Left colon (tissue), 2 donors: ENCODE results near the gene HMBS. TPM values are rescaled to one million over a fixed set of nuclear protein-coding genes. Genes with fewer than 3 reads are reported as not detected.
"Not testable (repeated sequence)": the region's sequence is repeated elsewhere in the genome, so short reads cannot be mapped to it uniquely, and the experiment has no call there.

Experiments used
- ATAC-seq: fragments of 200-7000 bp; cut with Tn5 transposase; one replicate; pipeline ENCODE4 v1.9.1; 2020; ENCODE audit warnings: mild to moderate bottlenecking, moderate library complexity
- DNase-seq, 2 donors: peaks; one replicate each; pipeline ENCODE4 v3.0.0-alpha.2; 2020
- intact Hi-C, 2 donors: fragments of 100-400 bp; cut with DNase I in 1 of 2; cut with micrococcal nuclease in 1 of 2; formaldehyde crosslinking; loops; one replicate each; pipeline versions ENCODE4 v1.11.2 to v1.14.0; 2022; cut with DNase I, micrococcal nuclease
- total RNA-seq, 2 donors: library from RNA; stranded (reverse); fragmentation: NEBNext Ultra II Directional; extraction: Animal tissue kit (Norgen Biotek cat#: 25700); gene quantifications; one replicate each; pipeline ENCODE4 v1.2.1, GENCODE V29; 2021
- donor health status: DM: no; HTN: no; CAD: no.
- donor health status: DM: yes; HTN: yes; CAD: no.

The HMBS gene
- total RNA-seq, 2 donors from 2014 or later: 16.1 to 26.1 TPM

DNA sequence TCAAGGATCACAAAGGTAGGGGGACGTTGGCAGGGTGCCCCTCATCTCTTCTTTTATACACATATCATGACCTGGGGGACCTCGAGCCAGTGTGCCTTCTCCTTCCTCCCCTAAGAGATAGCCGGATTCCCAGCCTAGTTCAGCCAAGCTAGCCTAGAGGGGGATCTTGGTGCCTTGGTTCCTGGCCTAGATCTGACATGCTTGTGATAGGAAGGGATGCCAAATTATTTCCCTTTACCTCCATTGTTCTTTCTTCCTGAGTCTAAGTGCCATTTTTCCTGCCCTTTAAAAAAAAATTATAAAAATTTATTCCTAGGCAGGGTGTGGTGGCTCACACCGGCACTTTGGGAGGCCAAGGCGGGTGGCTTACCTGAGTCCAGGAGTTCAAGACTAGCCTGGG lies 29.7 kb downstream of the HMBS start:
- DNase-seq (no peak), ATAC-seq (no peak)
- intact Hi-C loops: no loop called here

DNA sequence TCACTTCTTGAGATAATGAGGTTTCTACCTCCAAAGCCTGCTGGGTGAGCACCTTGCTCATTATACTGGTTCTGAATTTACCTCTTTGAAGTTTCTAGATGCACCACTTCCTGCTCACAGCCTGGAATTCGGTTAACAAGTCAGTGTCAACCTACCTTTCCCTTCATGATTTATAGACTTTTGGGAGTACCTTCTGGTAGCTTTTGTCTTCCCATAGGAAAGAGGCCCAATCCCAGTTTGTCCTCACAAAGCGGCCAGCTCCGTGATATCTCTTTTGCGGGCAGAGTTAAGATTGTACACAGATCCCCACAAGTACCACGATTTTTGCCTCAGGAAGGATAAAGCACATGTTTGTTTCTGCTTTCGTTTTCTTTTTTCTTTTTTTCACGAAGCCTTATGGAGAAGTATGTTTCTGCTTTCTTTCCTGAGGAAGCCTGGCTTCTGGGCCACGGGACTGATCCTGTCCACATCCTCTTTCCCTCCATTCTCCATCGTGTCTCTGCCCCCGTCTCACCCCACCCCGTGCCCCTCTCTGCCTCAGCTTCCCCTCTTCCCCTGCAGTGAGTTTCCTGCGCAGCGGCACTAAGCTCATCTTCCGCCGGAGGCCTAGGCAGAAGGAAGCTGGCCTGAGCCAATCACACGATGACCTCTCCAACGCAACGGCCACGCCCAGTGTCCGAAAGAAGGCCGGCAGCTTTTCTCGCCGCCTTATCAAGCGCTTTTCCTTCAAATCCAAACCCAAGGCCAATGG lies 31.0 kb downstream of the HMBS start:
- intact Hi-C loops: no loop called here
- ATAC-seq: peak; percentile 13

DNA sequence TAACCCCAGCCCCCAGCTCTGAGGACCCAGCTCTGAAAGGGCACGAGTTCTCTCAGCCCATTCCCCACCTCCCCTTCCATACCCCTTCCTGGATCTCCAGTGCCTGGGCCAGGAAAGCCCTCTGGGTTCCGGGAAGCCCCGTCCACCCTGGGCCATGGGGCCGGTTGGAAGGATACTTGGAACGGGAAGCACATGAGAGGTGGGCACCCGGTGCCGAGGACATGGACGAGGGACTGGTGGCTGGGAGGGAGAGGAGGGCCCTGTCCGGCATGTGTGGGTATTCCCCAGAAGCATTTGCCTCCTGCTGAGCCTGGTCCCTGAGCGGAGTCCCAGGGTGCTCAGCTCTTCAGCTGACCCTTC lies 31.5 kb downstream of the HMBS start:
- no peak for ATAC-seq
- no peak for DNase-seq
- intact Hi-C loops: no loop called here

More for the DNA sequence above, 31.0 kb downstream of the HMBS start:
- DNase-seq: peak in 1 of 2 donors; percentile 49

GRCh38 chr11:119116601-119117000 lies 31.9 kb downstream of the HMBS start:
- intact Hi-C loops: no loop called here
- DNase-seq (no peak), ATAC-seq (no peak)

DNA sequence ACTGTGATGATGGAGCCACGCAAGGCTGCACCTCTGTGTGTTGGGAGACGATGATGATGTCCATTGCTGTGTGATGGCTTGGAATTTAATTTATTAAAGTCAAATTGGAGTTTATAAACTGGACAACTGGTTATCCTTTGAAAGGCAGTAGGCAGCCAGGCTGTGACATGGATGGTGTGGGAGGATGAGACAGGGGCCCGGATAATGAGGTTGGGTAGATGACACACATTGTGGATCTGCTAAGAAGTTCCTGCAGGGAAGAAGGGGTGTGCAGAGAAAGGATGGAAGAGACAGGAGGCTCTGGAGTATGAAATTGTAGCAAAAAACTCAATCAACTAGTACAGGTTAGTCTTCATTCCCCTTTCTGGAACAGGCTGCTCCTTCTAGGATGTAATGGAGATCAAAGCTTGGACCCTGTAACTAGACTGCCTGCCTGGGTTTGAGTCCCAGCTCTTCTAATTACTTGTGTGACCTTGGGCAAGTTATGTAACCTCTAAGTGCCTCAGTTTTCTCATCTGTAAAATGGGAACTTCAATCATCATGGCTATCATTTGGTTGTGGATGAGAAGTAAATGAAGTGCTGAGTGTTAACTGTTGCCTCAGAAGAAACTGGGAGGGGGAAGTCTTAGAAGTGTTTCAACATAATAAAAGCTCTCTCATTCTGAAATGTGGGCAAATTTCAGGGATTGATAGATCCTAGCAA lies 32.5 kb downstream of the HMBS start:
- intact Hi-C loops: no loop called here
- DNase-seq (no peak), ATAC-seq (no peak)

- intact Hi-C loops: no loop called here
- no peak for ATAC-seq
- DNase-seq: no peak
Observed at GRCh38 chr11:119118227-119118626, 33.5 kb downstream of the HMBS start.

- intact Hi-C loops: no loop called here
- no peak for DNase-seq
- no peak for ATAC-seq
Observed at GRCh38 chr11:119118946-119119345, 34.3 kb downstream of the HMBS start.

GRCh38 chr11:119120639-119121007 lies 35.9 kb downstream of the HMBS start:
- intact Hi-C loops: no loop called here
- no peak for DNase-seq
- ATAC-seq: no peak

- DNase-seq (peak; percentile 100), ATAC-seq (peak; percentile 92)
- intact Hi-C loops: no loop called here
Observed at GRCh38 chr11:119121008-119121810, 36.5 kb downstream of the HMBS start, which contains the start of gene HINFP. HINFP (plus strand) TSS chr11:119121580; CDS start chr11:119126945, 5,365 bp downstream.

DNA sequence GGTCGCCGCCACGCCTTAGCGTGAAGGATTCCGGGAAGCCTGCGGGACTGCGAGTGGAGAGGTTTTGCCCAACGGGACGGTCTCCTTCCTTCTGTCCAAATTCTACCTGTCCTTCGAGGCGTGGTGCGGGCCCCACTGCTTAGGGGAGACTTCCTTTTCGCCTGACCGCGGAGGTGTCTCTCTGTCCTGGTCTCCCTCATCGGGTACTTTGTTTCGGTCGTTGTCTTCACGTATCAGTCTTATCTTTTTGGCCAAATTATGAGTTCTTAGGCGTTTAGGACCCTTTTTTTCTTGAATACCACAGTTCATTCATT lies 37.1 kb downstream of the HMBS start:
- intact Hi-C loops: no loop called here
- ATAC-seq (peak; percentile 40), DNase-seq (no peak)

DNA sequence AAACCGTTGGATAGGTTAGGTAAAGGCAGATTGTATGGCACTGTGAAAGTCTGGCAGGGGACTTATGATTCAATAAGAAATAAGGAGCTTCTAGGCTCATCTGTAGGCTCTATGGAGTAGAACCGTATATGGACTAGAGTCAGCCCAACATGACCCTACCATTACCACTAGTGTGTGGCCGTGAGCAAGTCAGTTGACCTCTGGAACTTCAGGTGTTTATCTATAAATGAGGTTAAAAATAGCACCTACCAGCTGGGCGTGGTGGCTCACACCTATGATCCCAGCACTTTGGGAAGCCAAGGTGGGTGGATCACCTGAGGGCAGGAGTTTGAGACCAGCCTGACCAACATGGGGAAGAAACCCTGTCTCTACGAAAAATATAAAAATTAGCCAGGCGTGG lies 41.1 kb downstream of the HMBS start:
- intact Hi-C loops: no loop called here
- DNase-seq (peak; percentile 41 to 54), ATAC-seq (peak; percentile 60)

DNA sequence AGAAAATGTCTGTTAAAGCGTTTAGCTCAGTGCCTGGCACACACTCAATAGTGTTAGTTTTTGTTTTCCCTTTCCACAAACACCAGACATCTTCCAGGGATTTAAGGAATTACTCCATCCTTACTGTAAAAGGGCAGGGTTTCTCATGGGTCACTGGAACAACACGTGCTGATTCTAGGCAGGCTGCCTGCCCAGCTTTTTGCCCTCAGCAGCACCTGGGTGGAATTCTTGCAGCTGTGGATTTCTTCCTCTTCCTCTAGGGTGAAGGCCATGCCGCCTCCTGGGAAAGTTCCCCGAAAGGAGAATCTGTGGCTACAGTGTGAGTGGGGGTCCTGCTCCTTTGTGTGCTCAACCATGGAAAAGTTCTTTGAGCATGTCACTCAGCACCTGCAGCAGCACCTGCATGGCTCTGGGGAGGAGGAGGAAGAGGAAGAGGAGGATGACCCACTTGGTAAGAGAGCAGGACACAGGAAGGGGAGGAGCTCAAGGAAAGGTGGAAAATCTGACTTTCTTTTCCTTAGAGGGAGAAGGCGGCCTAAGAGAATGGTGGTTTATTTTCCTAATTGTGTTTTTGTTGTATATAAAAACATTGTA lies 42.1 kb downstream of the HMBS start:
- peak; percentile 22 for ATAC-seq
- intact Hi-C loops: no loop called here
- DNase-seq: no peak

GRCh38 chr11:119130662-119131061 lies 46.0 kb downstream of the HMBS start:
- intact Hi-C loops: no loop called here
- ATAC-seq (no peak), DNase-seq (no peak)

DNA sequence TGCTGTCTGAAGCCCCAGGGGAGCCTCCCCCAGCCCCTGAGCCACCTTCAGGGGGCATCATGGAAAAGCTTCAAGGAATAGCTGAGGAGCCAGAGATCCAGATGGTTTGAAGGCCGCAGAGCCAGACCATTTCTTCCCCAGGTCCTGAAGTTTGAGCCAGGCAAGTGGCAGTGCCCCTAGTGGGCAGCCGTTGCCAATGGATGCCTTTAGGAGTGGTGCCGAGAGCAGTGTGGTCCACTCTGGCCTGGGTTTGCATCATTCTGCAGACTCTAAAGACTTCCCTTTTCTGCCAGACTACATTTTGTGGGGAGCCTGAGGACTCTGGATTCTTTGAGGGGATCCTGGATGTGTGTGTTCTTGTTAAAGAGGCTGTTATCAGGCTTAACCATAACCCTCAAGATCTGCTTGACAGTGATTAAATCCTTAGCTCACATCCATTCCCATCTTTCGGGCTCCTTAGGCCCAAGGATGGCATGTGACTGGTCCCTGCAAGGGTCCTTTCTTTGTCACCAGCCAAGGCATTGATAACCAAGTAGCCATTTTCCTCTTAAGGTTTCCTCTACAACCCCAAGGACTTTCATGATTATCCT lies 49.8 kb downstream of the HMBS start:
- DNase-seq (no peak), ATAC-seq (peak; percentile 75)
- intact Hi-C loops: no loop called here

- intact Hi-C loops, ATAC-seq, DNase-seq: not testable (repeated sequence)
Observed at GRCh38 chr11:119139276-119139675, 54.6 kb downstream of the HMBS start.
